HepG2 (cell line): ENCODE data around the gene SOX13. TPM values are rescaled to one million over a fixed set of nuclear protein-coding genes. Genes with fewer than 3 reads are reported as not detected.
A peak's percentile ranks its signal among the peaks of the same experiment; 100 is the strongest.

Experiments
- ATAC-seq: fragments of 200-7000 bp; cut with Tn5 transposase; 3 replicates; pipeline ENCODE4 v1.9.1; 2020; ENCODE audit warnings: mild to moderate bottlenecking, moderate library complexity
- BruUV-seq: library from RNA; stranded (reverse); fragments of 400-500 nt; replicated peaks from 2 replicates; lab custom pipeline; 2021; lab: Mats Ljungman, UMichigan
- CTCF ChIA-PET: fragments of 300-600 bp; formaldehyde crosslinking; extraction: SDS; loops from one replicate; lab custom pipeline; 2021; ENCODE audit warnings: low total read pairs, inconsistent platforms, low intra/inter-chr PET ratio; lab: Yijun Ruan, JAX
- POLR2A ChIA-PET: fragments of 350-600 bp; sonication (Branson Sonifier 250); formaldehyde crosslinking; loops from one replicate; lab custom pipeline; 2020; ENCODE audit warnings: antibody characterized with exemption, inconsistent platforms; lab: Yijun Ruan, JAX
- DNase-seq: peaks from one replicate; pipeline ENCODE4 v3.0.0-alpha.2; 2015; ENCODE audit warnings: low spot score
- FAIRE-seq: peaks from 3 replicates; lab custom pipeline; 2011; peaks lifted over from hg19 to GRCh38; lab: Jason Lieb, UNC
- H2AFZ ChIP-seq: one replicate; pipeline ENCODE4 v1.6.1; 2011; ENCODE audit warnings: low read length, inconsistent platforms
- H3K27ac ChIP-seq: fragments of 300-600 bp; 3 replicates; pipeline ENCODE4 v1.8.0; 2011; ENCODE audit warnings: mixed run types, mild to moderate bottlenecking, mixed read lengths, low read length, inconsistent platforms; ENCODE audit not compliant: insufficient read depth; ENCODE audit errors: extremely low read length
- H3K27me3 ChIP-seq, 2 experiments: fragments of 200-600 bp in 1 of 2; 2 replicates in 1 of 2; 3 replicates in 1 of 2; pipeline versions ENCODE4 v1.6.0 to v1.8.0; 2011; ENCODE audit warnings: low read length in 2 of 2, mild to moderate bottlenecking in 2 of 2, moderate library complexity in 2 of 2, inconsistent platforms in 1 of 2; ENCODE audit not compliant: insufficient read depth in 2 of 2, control insufficient read depth in 1 of 2
- H3K36me3 ChIP-seq, 2 experiments: fragments of 200-600 bp in 1 of 2; replicated peaks in 1 of 2; 2 replicates in 1 of 2; 3 replicates in 1 of 2; pipeline versions ENCODE4 v1.5.1 to v1.8.0; 2011; ENCODE audit warnings: low read length in 2 of 2, inconsistent platforms in 1 of 2; ENCODE audit not compliant: insufficient read depth in 2 of 2, control insufficient read depth in 1 of 2
- H3K4me1 ChIP-seq: 2 replicates; pipeline ENCODE4 v1.5.1; 2012; ENCODE audit warnings: low read length, inconsistent platforms; ENCODE audit not compliant: insufficient read depth
- H3K4me2 ChIP-seq: 2 replicates; pipeline ENCODE4 v1.6.0; 2011; ENCODE audit warnings: low read depth, low read length, inconsistent platforms
- H3K4me3 ChIP-seq, 3 experiments: fragments of 200-600 bp in 1 of 3; sonication (generic), shearing (Covaris generic) in 1 of 3; replicated peaks in 1 of 3; 2 replicates each; pipeline ENCODE4 v1.5.1; 2011 to 2016; ENCODE audit warnings: low read length in 3 of 3, inconsistent platforms in 2 of 3, low read depth in 2 of 3, mild to moderate bottlenecking in 2 of 3, control low read depth in 1 of 3, mixed read lengths in 1 of 3; ENCODE audit not compliant: insufficient read depth in 1 of 3
- H3K79me2 ChIP-seq: one replicate; pipeline ENCODE4 v1.6.1; 2011; ENCODE audit warnings: low read length, inconsistent platforms; ENCODE audit not compliant: insufficient read depth
- H3K9ac ChIP-seq: 2 replicates; pipeline ENCODE4 v1.6.0; 2011; ENCODE audit warnings: mild to moderate bottlenecking, low read depth, low read length, inconsistent platforms; ENCODE audit not compliant: insufficient read depth
- H3K9me3 ChIP-seq: 2 replicates; pipeline ENCODE4 v1.5.1; 2012; ENCODE audit warnings: mild to moderate bottlenecking, low read length
- H4K20me1 ChIP-seq: 2 replicates; pipeline ENCODE4 v1.6.0; 2011; ENCODE audit warnings: inconsistent platforms, mild to moderate bottlenecking, low read length, moderate library complexity; ENCODE audit not compliant: insufficient read depth
- BHLHE40 ChIP-seq: IDR thresholded peaks from 2 replicates; pipeline ENCODE4 v1.6.1; 2011; ENCODE audit warnings: low read length, improper control_type of control experiment
- ERF ChIP-seq: IDR thresholded peaks from 2 replicates; pipeline ENCODE4 v1.6.1; 2018; ENCODE audit warnings: missing biosample characterization, missing genetic modification reagents
- FOSL2 ChIP-seq: sonication (generic); formaldehyde crosslinking; IDR thresholded peaks from 2 replicates; pipeline ENCODE4 v1.4.0; 2020; ENCODE audit warnings: missing genetic modification reagents
- GATAD1 ChIP-seq: IDR thresholded peaks from 2 replicates; pipeline ENCODE4 v1.6.1; 2016; ENCODE audit warnings: missing genetic modification reagents, missing compliant biosample characterization
- GATAD2A ChIP-seq: IDR thresholded peaks from 2 replicates; pipeline ENCODE4 v1.6.1; 2016
- KDM2A ChIP-seq: sonication (generic); formaldehyde crosslinking; IDR thresholded peaks from 2 replicates; pipeline ENCODE4 v1.4.0; 2020; ENCODE audit warnings: low read depth, missing genetic modification reagents, borderline replicate concordance
- PATZ1 ChIP-seq: sonication (generic); formaldehyde crosslinking; IDR thresholded peaks from 2 replicates; pipeline ENCODE4 v1.4.0; 2020; ENCODE audit warnings: missing genetic modification reagents
- PITX1 ChIP-seq: sonication (generic); formaldehyde crosslinking; IDR thresholded peaks from 2 replicates; pipeline ENCODE4 v1.5.1; 2020; ENCODE audit warnings: mild to moderate bottlenecking, missing genetic modification reagents
- RBM22 ChIP-seq: fragments of 200-400 bp; formaldehyde crosslinking; optimal IDR thresholded peaks from 2 replicates; pipeline ENCODE3; 2017; ENCODE audit warnings: mild to moderate bottlenecking, low read length, moderate library complexity
- SALL1 ChIP-seq: sonication (generic); formaldehyde crosslinking; IDR thresholded peaks from 2 replicates; pipeline ENCODE4 v1.8.0; 2022; ENCODE audit warnings: mild to moderate bottlenecking, missing genetic modification reagents
- SMC3 ChIP-seq: IDR thresholded peaks from 2 replicates; pipeline ENCODE4 v1.6.1; 2011; ENCODE audit warnings: low read length, improper control_type of control experiment
- STAG1 ChIP-seq: sonication (generic); formaldehyde crosslinking; IDR thresholded peaks from 2 replicates; pipeline ENCODE4 v1.4.0; 2020; ENCODE audit warnings: missing genetic modification reagents
- YY1 ChIP-seq: IDR thresholded peaks from 2 replicates; pipeline ENCODE4 v1.6.1; 2011; ENCODE audit warnings: low read length, low read depth, moderate library complexity, mild to moderate bottlenecking; ENCODE audit not compliant: insufficient read depth, insufficient replicate concordance
- ZNF263 ChIP-seq: sonication (generic); formaldehyde crosslinking; IDR thresholded peaks from 2 replicates; pipeline ENCODE4 v1.4.0; 2020; ENCODE audit warnings: missing genetic modification reagents
- WGBS: methylation state at CpG from one replicate; pipeline ENCODE4 v1.1.6; 2017; ENCODE audit warnings: low lambda C conversion rate; 5-methylcytosine and 5-hydroxymethylcytosine counted together
- in situ Hi-C: cut with HindIII; loops from 2 replicates; pipeline ENCODE4 v1.10.0; 2017; ENCODE audit warnings: low pct_unique_long_range_greater_than_20kb; ENCODE audit not compliant: extremely low pct_ligation_motif_present
- intact Hi-C: fragments of 100-400 bp; cut with micrococcal nuclease; formaldehyde crosslinking; loops from one replicate; pipeline ENCODE4 v1.10.0; 2022; ENCODE audit not compliant: unreplicated experiment
- polyA plus RNA-seq, 8 experiments: library from polyadenylated mRNA; depleted of rRNA in 3 of 8; stranded (reverse) in 7 of 8; unstranded in 1 of 8; fragments of >200 nt; fragmentation: Illumina TruSeq in 4 of 8; extraction: Trizol in 4 of 8; gene quantifications; 2 replicates each; pipeline versions ENCODE4 v1.2.1 to v1.2.3, GENCODE V29; 2011 to 2016; ENCODE audit warnings: low read depth in 4 of 8, missing spikeins in 1 of 8, mixed read lengths in 1 of 8; ENCODE audit not compliant: insufficient read depth in 1 of 8
- total RNA-seq, 5 experiments: library from RNA; depleted of rRNA; stranded (reverse); fragments of >200 nt; fragmentation: Illumina TruSeq; extraction: Trizol; gene quantifications; 2 replicates each; pipeline ENCODE4 v1.2.3, GENCODE V29; 2016; ENCODE audit warnings: low read depth in 1 of 5
- TF ChIP-seq, protein P1 (sequence below): sonication (generic); formaldehyde crosslinking; IDR thresholded peaks from 2 replicates; pipeline ENCODE4 v1.4.0; 2020; ENCODE audit warnings: missing genetic modification reagents; ENCODE audit errors: not compliant biosample characterization

The SOX13 gene
- total and polyA plus RNA-seq, 2 of the 13 experiments (the other 11 are each of a cell fraction or from before 2014, with no cell fraction given), result 13.3 to 15.8 TPM

GRCh38 chr1:204126956-204127355 is 54.0 kb downstream of the SOX13 start:
- POLR2A ChIA-PET, result interaction anchor here (0.6 to 3.0 kb wide), 2 partner anchors 257 to 266 kb away, joined by 4 to 22 read pairs; no protein-coding TSS in a partner anchor
- in situ Hi-C loops, result loop anchor here (5.0 kb wide), 2 partner anchors 45 to 255 kb away; no protein-coding TSS in a partner anchor
- BruUV-seq, result no TSS peak
- H3K27ac ChIP-seq, result no peak overlapping the region
- TF ChIP-seq ZNF263 (CRISPR knock-in tag) (peak; percentile 26; the same call in 1 of the 2 replicates), PITX1 (CRISPR knock-in tag) (no peak)
- TF ChIP-seq, protein P1, sequence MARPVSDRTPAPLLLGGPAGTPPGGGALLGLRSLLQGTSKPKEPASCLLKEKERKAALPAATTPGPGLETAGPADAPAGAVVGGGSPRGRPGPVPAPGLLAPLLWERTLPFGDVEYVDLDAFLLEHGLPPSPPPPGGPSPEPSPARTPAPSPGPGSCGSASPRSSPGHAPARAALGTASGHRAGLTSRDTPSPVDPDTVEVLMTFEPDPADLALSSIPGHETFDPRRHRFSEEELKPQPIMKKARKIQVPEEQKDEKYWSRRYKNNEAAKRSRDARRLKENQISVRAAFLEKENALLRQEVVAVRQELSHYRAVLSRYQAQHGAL (CRISPR knock-in tag), result no peak
- TF ChIP-seq, all 625 proteins: peak for 1
- Histone ChIP-seq H2AFZ (no peak overlapping the region), H3K27me3 (no peaks in the 10 kb centered on the region), H3K9ac (no peak overlapping the region), H3K4me3 (no peak overlapping the region), H3K4me2 (no peak overlapping the region), H3K79me2 (no peaks in the 10 kb centered on the region), H3K36me3 (peaks cover 19 to 41% of the 10 kb centered on the region in 2 experiments), H4K20me1 (no peaks in the 10 kb centered on the region), H3K4me1 (peaks cover 34% of the 10 kb centered on the region), H3K9me3 (no peaks in the 10 kb centered on the region)
- intact Hi-C loops, result loop anchor here (1.0 kb wide), 1 partner anchor 53 kb away; no protein-coding TSS in a partner anchor
- WGBS, result 81% methylated on average over 7 of the region's 7 CpGs
- CTCF ChIA-PET, result interaction anchor here (1.1 to 4.2 kb wide), 4 partner anchors 47 to 266 kb away, joined by 4 to 89 read pairs (median 24); partner anchors contain the start of gene SNRPE
- DNase-seq (no peak), ATAC-seq (no peak), FAIRE-seq (no peak)

DNA sequence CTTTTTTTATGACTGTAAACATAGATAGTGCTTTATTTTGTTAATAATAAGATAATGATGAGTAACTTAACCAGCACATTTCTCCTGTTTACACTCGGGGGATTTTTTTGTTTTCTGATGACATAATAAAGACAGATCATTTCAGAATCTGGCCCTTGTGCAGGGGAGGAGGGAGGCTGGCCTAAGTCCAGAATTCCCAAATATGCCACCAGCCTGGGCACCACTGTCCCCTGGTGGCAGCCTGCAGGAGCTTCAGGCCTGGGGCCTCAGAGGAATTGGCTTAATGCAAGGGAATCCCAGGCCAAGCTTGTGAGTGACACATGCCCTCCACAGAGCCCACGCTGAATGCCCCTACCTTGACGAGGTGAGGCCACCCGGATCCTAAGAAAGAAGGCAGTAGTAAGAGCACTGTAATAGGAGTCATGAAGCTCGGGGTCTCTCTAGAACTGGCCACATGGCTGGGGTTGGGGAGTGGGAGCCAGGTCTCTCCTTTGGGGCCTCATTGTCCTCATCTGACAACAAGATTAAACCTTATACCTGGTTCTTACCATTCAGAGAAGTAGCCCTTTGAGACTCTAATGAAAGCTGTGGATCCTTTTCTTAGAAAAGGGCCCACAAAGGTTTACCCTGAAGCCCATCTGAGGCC is 54.8 kb downstream of the SOX13 start:
- 36% methylated on average over 2 of the region's 5 CpGs for WGBS
- intact Hi-C loops, result loop anchor here (1.0 kb wide), 1 partner anchor 53 kb away; no protein-coding TSS in a partner anchor
- Histone ChIP-seq H3K79me2 (no peaks in the 10 kb centered on the region), H2AFZ (no peak overlapping the region), H3K9ac (no peak overlapping the region), H3K36me3 (peaks cover 17 to 34% of the 10 kb centered on the region in 2 experiments), H3K4me2 (no peak overlapping the region), H3K9me3 (no peaks in the 10 kb centered on the region), H3K27me3 (no peaks in the 10 kb centered on the region), H4K20me1 (no peaks in the 10 kb centered on the region), H3K4me1 (peaks cover 34% of the 10 kb centered on the region), H3K4me3 (no peak overlapping the region), H3K27ac (no peak overlapping the region)
- ATAC-seq, result peak; percentile 28
- in situ Hi-C loops, result loop anchor here (5.0 kb wide), 2 partner anchors 45 to 255 kb away; no protein-coding TSS in a partner anchor
- BruUV-seq, result no TSS peak
- CTCF ChIA-PET, result interaction anchor here (0.7 to 4.2 kb wide), 5 partner anchors 48 to 267 kb away, joined by 4 to 89 read pairs (median 7); partner anchors contain the start of gene SNRPE
- POLR2A ChIA-PET, result interaction anchor here (0.6 to 4.8 kb wide), 5 partner anchors 18 to 267 kb away, joined by 3 to 31 read pairs (median 4); partner anchors contain the start of gene SOX13
- peak; percentile 45 for DNase-seq
- FAIRE-seq, result peak; percentile 65
- peak; percentile 29 for TF ChIP-seq YY1
- 0 out of 2 replicates have a peak, but pooled peaks have one; percentile 20 for TF ChIP-seq PATZ1 (CRISPR knock-in tag)
- peak; percentile 56; the same call in 1 of the 2 replicates for TF ChIP-seq SALL1 (CRISPR knock-in tag)
- 0 out of 2 replicates have a peak, but pooled peaks have one; percentile 19 for TF ChIP-seq GATAD1
- peak; percentile 92 for TF ChIP-seq SMC3
- TF ChIP-seq ERF (CRISPR knock-in tag), result peak; percentile 53; the same call in 1 of the 2 replicates
- peak; percentile 32; the same call in 1 of the 2 replicates for TF ChIP-seq KDM2A (CRISPR knock-in tag)
- TF ChIP-seq RBM22, result peak; percentile 69
- TF ChIP-seq FOSL2 (CRISPR knock-in tag), result 0 out of 2 replicates have a peak, but pooled peaks have one; percentile 24
- TF ChIP-seq STAG1 (CRISPR knock-in tag), result peak; percentile 95
- peak; percentile 39; the same call in 1 of the 2 replicates for TF ChIP-seq GATAD2A (CRISPR knock-in tag)
- no peak for TF ChIP-seq BHLHE40
